IMR-90 (cell line): ENCODE results near the gene SGMS1. TPM values are rescaled to one million over a fixed set of nuclear protein-coding genes. Genes with fewer than 3 reads are reported as not detected.
A peak's percentile ranks its signal among the peaks of the same experiment; 100 is the strongest.

Source experiments
- ATAC-seq: fragments of 200-7000 bp; cut with Tn5 transposase; 2 replicates; pipeline ENCODE4 v1.9.1; 2020; ENCODE audit warnings: low read depth, mild to moderate bottlenecking, moderate library complexity
- BruUV-seq: library from RNA; stranded (reverse); fragments of 400-500 nt; replicated peaks from 2 replicates; lab custom pipeline; 2021; lab: Mats Ljungman, UMichigan
- CTCF ChIA-PET: fragments of 300-600 bp; formaldehyde crosslinking; extraction: SDS; loops from one replicate; lab custom pipeline; 2021; ENCODE audit warnings: antibody characterized with exemption; lab: Yijun Ruan, JAX
- POLR2A ChIA-PET: fragments of 300-600 bp; sonication (Branson Sonifier 250); formaldehyde crosslinking; loops from one replicate; lab custom pipeline; 2022; ENCODE audit warnings: antibody characterized with exemption; ENCODE audit not compliant: unreplicated experiment; lab: Charles Lee
- DNase-seq: peaks from one replicate; pipeline ENCODE4 v3.0.0; 2013
- H2AFZ ChIP-seq: replicated peaks from 2 replicates; pipeline ENCODE3; 2013; ENCODE audit warnings: low read length, mild to moderate bottlenecking; ENCODE audit not compliant: poor library complexity
- H2AK5ac ChIP-seq: 2 replicates; pipeline ENCODE4 v1.6.1; 2013; ENCODE audit warnings: low read depth, low read length, inconsistent platforms
- H2AK9ac ChIP-seq: replicated peaks from 2 replicates; pipeline ENCODE3; 2013; ENCODE audit warnings: mild to moderate bottlenecking, low read depth, low read length, moderate library complexity; ENCODE audit not compliant: poor library complexity
- H2BK120ac ChIP-seq: 2 replicates; pipeline ENCODE4 v1.6.1; 2013; ENCODE audit warnings: low read depth, low read length, inconsistent platforms
- H2BK15ac ChIP-seq: 3 replicates; pipeline ENCODE4 v1.6.1; 2013; ENCODE audit warnings: low read depth, low read length, inconsistent platforms
- H2BK20ac ChIP-seq: 2 replicates; pipeline ENCODE4 v1.6.1; 2013; ENCODE audit warnings: low read depth, mild to moderate bottlenecking, inconsistent platforms, low read length, moderate library complexity
- H2BK5ac ChIP-seq: 2 replicates; pipeline ENCODE4 v1.6.1; 2013; ENCODE audit warnings: mild to moderate bottlenecking, low read depth, low read length, inconsistent platforms; ENCODE audit not compliant: poor library complexity, severe bottlenecking
- H3K14ac ChIP-seq: replicated peaks from 2 replicates; pipeline ENCODE4 v1.6.1; 2013; ENCODE audit warnings: low read depth, low read length, inconsistent platforms
- H3K18ac ChIP-seq: 2 replicates; pipeline ENCODE4 v1.6.1; 2013; ENCODE audit warnings: low read depth, low read length, control low read depth
- H3K23ac ChIP-seq: 2 replicates; pipeline ENCODE4 v1.6.1; 2013; ENCODE audit warnings: low read depth, low read length, inconsistent platforms
- H3K27ac ChIP-seq: 2 replicates; pipeline ENCODE4 v1.5.1; 2013; ENCODE audit warnings: mild to moderate bottlenecking, control low read depth, low read length; ENCODE audit not compliant: insufficient read depth
- H3K27me3 ChIP-seq: 2 replicates; pipeline ENCODE4 v1.6.1; 2013; ENCODE audit warnings: low read length; ENCODE audit not compliant: control insufficient read depth, insufficient read depth
- H3K36me3 ChIP-seq: 2 replicates; pipeline ENCODE4 v1.6.1; 2013; ENCODE audit warnings: low read length, mixed read lengths; ENCODE audit not compliant: control insufficient read depth, insufficient read depth
- H3K4ac ChIP-seq: 2 replicates; pipeline ENCODE4 v1.6.1; 2013; ENCODE audit warnings: low read depth, low read length, inconsistent platforms
- H3K4me1 ChIP-seq: 2 replicates; pipeline ENCODE4 v1.6.1; 2013; ENCODE audit warnings: low read length, mixed read lengths; ENCODE audit not compliant: control insufficient read depth, insufficient read depth
- H3K4me2 ChIP-seq: 2 replicates; pipeline ENCODE4 v1.6.1; 2013; ENCODE audit warnings: low read depth, mild to moderate bottlenecking, control low read depth, low read length, moderate library complexity
- H3K4me3 ChIP-seq: 2 replicates; pipeline ENCODE4 v1.5.1; 2013; ENCODE audit warnings: low read depth, mild to moderate bottlenecking, control low read depth, low read length, moderate library complexity; ENCODE audit not compliant: insufficient read depth
- H3K56ac ChIP-seq: 2 replicates; pipeline ENCODE4 v1.6.1; 2013; ENCODE audit warnings: low read length, inconsistent platforms; ENCODE audit not compliant: insufficient read depth; ENCODE audit errors: extremely low read depth
- H3K79me1 ChIP-seq, 2 experiments: 2 replicates each; pipeline ENCODE4 v1.6.1; 2013; ENCODE audit warnings: low read length in 2 of 2, inconsistent platforms in 1 of 2, low read depth in 1 of 2
- H3K9ac ChIP-seq: 2 replicates; pipeline ENCODE4 v1.6.1; 2013; ENCODE audit warnings: low read depth, low read length, control low read depth
- H3K9me1 ChIP-seq: 2 replicates; pipeline ENCODE4 v1.6.1; 2013; ENCODE audit warnings: low read length, inconsistent platforms; ENCODE audit not compliant: insufficient read depth
- H3K9me3 ChIP-seq: 2 replicates; pipeline ENCODE4 v1.6.1; 2013; ENCODE audit warnings: low read length; ENCODE audit not compliant: control insufficient read depth, insufficient read depth
- H4K20me1 ChIP-seq: 2 replicates; pipeline ENCODE4 v1.6.1; 2013; ENCODE audit warnings: low read length, inconsistent platforms; ENCODE audit not compliant: insufficient read depth
- H4K5ac ChIP-seq: 2 replicates; pipeline ENCODE4 v1.6.1; 2013; ENCODE audit warnings: mild to moderate bottlenecking, low read depth, low read length, control low read depth
- H4K8ac ChIP-seq, 2 experiments: 2 replicates each; pipeline ENCODE4 v1.6.1; 2013; ENCODE audit warnings: low read depth in 2 of 2, low read length in 2 of 2, control low read depth in 1 of 2, inconsistent platforms in 1 of 2
- H4K91ac ChIP-seq: 2 replicates; pipeline ENCODE4 v1.6.1; 2013; ENCODE audit warnings: low read depth, low read length, inconsistent platforms; ENCODE audit not compliant: insufficient read depth
- CEBPB ChIP-seq: IDR thresholded peaks from 2 replicates; pipeline ENCODE4 v1.6.1; 2012; ENCODE audit warnings: low read depth, low read length, improper control_type of control experiment
- SMC3 ChIP-seq: fragments of 150-350 bp; IDR thresholded peaks from 2 replicates; pipeline ENCODE4 v1.6.1; 2016; ENCODE audit warnings: low read depth, mild to moderate bottlenecking, antibody characterized with exemption, low read length, moderate library complexity
- WGBS, 2 experiments: methylation state at CpG; one replicate each; pipeline versions ENCODE4 v1.1.5 to v1.1.7; 2013; ENCODE audit warnings: missing lambda C conversion rate in 2 of 2; ENCODE audit not compliant: insufficient read length in 1 of 2; ENCODE audit errors: extremely low coverage in 2 of 2; 5-methylcytosine and 5-hydroxymethylcytosine counted together
- dilution Hi-C: fragments of 300-500 bp; cut with HindIII; formaldehyde crosslinking; loops from one replicate; pipeline ENCODE4 v1.14.3; 2018; ENCODE audit warnings: low sequenced_read_pairs; ENCODE audit not compliant: unreplicated experiment
- in situ Hi-C: fragments of 300-500 bp; cut with MboI; formaldehyde crosslinking; loops from 3 replicates; pipeline ENCODE4 v1.14.3; 2019; ENCODE audit warnings: low sequenced_read_pairs, inconsistent platforms, mixed read lengths
- intact Hi-C: fragments of 100-400 bp; cut with micrococcal nuclease; formaldehyde crosslinking; loops from 2 replicates; pipeline ENCODE4 v1.10.0; 2022
- polyA plus RNA-seq, 3 experiments: library from polyadenylated mRNA; depleted of rRNA; stranded (reverse); fragments of >200 nt; gene quantifications; 2 replicates each; pipeline ENCODE4 v1.2.3, GENCODE V29; 2012; ENCODE audit warnings: low replicate concordance in 1 of 3
- total RNA-seq: library from RNA; depleted of rRNA; stranded (reverse); fragments of >200 nt; gene quantifications from 2 replicates; pipeline ENCODE4 v1.2.3, GENCODE V29; 2012

The SGMS1 gene
- total and polyA plus RNA-seq, 2 of the 4 experiments (the other 2 are of a cell fraction), result 9.8 to 30.8 TPM

GRCh38 chr10:50358925-50359687, 264.6 kb downstream of the SGMS1 start:
- Histone ChIP-seq H2BK5ac (no peak overlapping the region), H2AK5ac (no peak overlapping the region), H4K20me1 (no peaks in the 10 kb centered on the region), H2BK120ac (no peak overlapping the region), H3K4me1 (peaks cover 11% of the 10 kb centered on the region), H2BK15ac (no peak overlapping the region), H3K4me3 (no peak overlapping the region), H3K4me2 (peak overlapping the region; percentile 27; the same call in 1 of the 2 replicates), H3K79me1 (peaks cover 19 to 28% of the 10 kb centered on the region in 2 experiments), H3K14ac (no peak overlapping the region), H3K9me3 (no peaks in the 10 kb centered on the region), H3K9me1 (no peaks in the 10 kb centered on the region; the same call in 1 of the 2 replicates), H3K23ac (no peak overlapping the region), H4K5ac (no peak overlapping the region), H4K8ac (no peak overlapping the region), H2AFZ (no peak overlapping the region), H3K27ac (no peak overlapping the region), H3K56ac (no peak overlapping the region), H2BK20ac (no peak overlapping the region), H3K18ac (peak overlapping the region; percentile 68; the same call in 1 of the 2 replicates), H3K9ac (no peak overlapping the region), H4K91ac (no peak overlapping the region), H3K36me3 (no peaks in the 10 kb centered on the region), H3K4ac (no peak overlapping the region), H2AK9ac (no peak overlapping the region), H3K27me3 (no peaks in the 10 kb centered on the region)
- ChIA-PET POLR2A (no interaction called here), CTCF (interaction anchor here (1.1 to 1.4 kb wide), 2 partner anchors 11 to 23 kb away, joined by 3 read pairs; no protein-coding TSS in a partner anchor)
- dilution Hi-C loops (no loop called here), intact Hi-C loops (no loop called here), in situ Hi-C loops (no loop called here)
- no CpG with 5 or more reads among the region's 1 CpG for WGBS, 2 experiments
- BruUV-seq, result no TSS peak
- peak; percentile 18 for DNase-seq
- TF ChIP-seq SMC3 (no peak), CEBPB (peak; percentile 31; the same call in 1 of the 2 replicates)
- ATAC-seq, result peak; percentile 65
